Middle frontal gyrus (tissue), 1 donor: ENCODE measurements around the gene EAF1.
A peak's percentile ranks its signal among the peaks of the same experiment; 100 is the strongest.
"Not testable (repeated sequence)": the region's sequence is repeated elsewhere in the genome, so short reads cannot be mapped to it uniquely, and the experiment has no call there.

Experiments
- DNase-seq: peaks from one replicate; pipeline ENCODE4 v3.0.0-alpha.2; 2015; ENCODE audit warnings: low spot score; ENCODE audit errors: extremely low spot score

EAF1 gene

DNA sequence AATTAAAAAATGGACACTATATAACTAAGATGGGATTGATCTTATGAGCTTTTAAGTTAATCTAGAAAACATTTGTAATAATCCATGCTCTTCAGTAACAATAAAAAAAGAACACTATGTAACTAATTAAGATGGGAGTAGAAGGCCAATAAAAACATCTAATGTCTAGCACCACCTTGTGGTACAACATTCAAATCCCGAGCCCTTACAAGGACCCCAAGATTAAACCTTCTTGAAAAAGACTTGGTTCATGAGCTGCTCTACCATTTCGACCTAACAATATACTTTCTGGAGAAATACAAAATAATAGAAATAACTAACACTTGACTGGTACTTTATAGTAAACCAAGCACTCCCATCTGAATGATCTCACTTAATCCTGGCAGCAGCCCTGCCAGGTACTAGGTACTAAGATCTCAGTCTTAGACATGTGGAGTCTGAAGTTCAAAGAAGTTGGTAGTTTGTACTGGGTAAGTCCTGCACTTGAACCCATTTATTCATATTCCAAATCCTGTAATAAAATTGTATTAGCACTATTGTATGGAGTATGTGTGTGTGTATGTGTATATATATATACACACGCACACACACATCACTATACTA lies 21.8 kb upstream of the EAF1 start:
- DNase-seq: peak; percentile 14

DNA sequence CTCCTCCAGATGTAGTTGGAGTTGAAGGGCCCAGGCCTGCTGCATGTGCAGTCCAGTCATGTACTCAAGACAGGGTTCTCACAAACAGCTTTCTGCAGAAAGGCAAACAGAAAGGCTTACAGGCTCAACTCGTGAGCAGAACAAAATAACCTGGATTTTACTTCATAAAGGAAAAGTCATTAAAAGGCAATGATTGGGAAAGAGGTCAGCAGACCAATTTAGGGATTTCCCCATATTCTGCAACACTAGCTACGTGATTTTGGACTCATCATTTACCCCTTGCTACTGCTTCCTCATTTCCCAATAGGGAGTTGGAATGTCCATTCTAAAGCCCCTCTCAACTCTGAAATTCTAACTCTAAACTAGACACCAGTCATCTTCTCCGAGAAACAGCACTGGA lies 18.2 kb upstream of the EAF1 start:
- no peak for DNase-seq

DNA sequence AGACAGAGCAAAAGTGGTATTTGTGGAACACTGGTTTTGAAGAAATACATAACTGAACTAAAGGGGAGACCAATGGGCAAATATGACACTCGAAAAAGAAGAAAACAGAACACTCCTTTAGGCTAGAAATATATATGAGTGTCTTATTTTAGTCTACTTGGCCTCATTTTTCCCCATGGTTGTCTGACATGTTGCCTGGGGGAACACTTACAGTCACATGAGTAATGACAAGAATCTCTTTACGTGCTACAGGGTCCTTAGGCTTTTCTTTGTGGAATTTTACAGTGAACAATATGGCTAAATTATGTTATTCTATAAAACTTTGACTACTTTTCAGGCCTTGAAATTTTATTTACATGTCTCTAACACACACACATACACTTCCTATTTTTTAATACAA lies 17.6 kb upstream of the EAF1 start:
- DNase-seq: no peak

- DNase-seq: not testable (repeated sequence)
These were observed 16.4 kb upstream of the EAF1 start for GRCh38 chr3:15410966-15411365.

- DNase-seq: no peak
These were observed 6.5 kb upstream of the EAF1 start for GRCh38 chr3:15420871-15421270.

DNA sequence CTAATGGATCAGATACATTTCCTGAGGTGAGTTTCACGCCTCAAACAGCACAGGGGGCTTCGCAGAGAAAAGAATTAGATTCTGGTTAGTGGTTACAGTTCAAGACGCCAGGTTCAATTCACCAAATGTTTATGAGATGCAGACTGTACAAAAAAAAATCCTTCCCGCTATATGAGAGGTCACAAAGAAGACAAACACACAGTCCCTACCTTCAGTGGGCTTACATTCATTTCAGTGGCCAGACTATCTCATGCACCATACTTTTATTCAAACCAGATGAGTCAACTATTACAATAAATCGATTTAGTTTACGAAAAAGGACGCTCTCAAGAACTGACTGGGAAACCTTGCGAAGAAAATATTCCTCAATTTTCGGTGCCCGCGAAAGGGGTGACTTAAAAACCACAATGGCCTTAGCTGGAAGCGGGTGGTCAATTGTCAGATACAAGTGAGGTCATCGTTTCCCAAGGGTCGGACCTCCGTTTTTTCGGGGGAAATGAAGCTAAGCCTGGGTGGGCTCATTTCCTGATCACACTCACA lies 749 bp upstream of the EAF1 start:
- DNase-seq: no peak

DNA sequence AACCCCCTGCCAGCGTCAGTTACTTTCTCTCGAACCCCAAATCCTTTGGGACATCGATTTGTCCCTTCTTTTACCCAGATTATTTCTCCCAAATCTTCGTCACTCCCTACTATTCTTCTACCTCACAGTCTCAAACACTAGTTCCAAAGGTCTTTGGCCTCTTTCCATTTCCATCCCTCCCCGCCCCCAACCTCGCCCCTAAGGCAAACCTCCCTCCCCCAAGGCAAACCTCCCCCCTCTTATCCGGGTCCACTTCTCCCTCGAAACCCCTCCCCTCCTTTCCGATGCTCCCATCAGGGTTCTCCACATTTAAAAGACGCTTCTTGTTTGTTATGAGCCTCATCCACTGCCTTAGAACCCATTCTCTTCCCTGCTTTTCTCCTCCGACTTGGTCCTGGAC lies 583 bp downstream of the EAF1 start:
- DNase-seq: no peak

DNA sequence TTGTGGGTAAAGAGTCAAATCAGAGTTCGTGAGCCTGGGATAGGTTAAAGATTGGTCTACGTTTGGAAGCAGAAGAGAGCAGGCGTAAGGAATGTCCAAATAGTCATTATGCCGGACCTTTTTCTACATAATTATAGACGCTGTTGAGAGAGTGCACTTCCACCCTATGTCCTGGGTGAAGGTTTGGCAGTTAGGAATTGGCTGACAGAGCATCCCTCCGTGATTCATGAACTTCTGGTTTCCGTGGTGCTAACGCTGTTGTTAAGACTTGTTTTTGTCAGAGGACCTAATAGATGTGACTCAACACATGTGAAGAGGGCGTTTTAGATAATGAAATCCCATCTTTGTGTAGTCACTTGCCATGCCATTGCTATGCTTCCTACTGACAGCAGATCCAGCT lies 1.1 kb downstream of the EAF1 start:
- DNase-seq: no peak

DNA sequence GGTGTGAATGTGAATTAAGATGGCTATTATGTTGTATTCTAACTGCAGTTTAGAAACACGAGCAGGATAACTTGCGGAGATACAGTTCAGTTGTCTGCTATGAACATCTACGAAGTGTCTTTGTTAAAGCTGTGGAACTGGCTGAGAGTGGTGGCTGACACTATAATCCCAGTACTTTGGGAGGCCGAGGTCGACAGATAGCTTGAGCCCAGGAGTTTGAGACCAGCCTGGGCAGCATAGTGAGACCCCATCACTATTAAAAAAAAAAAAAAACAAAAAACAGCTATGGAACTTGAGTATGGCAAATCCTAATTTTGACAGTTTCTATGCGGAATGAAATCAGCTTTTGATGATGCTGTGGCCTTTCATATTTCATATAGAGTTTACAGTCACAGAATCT lies 1.7 kb downstream of the EAF1 start:
- no peak for DNase-seq

DNA sequence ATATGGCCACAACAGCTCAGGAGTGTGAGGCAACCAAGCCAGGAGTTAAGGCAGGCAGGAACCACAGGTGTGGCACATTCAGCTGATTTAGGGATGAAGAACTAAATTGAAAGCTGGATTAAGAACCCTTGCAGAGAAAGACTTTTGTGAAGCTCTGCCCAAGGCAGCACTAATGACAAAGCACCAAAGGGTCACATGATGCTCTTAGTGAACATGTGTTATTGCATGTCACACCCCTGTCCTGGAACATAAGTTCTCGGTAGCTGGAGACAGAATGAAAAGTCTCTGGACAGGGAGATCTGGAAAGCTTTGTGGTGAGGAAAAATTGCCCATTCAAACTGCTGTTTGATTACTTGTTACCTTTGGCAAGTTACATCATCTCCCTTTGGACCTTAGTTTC lies 3.2 kb downstream of the EAF1 start:
- no peak for DNase-seq

GRCh38 chr3:15431256-15431837 lies 3.9 kb downstream of the EAF1 start:
- DNase-seq: no peak

- no peak for DNase-seq
These were observed 6.1 kb downstream of the EAF1 start for GRCh38 chr3:15433531-15433930.

DNA sequence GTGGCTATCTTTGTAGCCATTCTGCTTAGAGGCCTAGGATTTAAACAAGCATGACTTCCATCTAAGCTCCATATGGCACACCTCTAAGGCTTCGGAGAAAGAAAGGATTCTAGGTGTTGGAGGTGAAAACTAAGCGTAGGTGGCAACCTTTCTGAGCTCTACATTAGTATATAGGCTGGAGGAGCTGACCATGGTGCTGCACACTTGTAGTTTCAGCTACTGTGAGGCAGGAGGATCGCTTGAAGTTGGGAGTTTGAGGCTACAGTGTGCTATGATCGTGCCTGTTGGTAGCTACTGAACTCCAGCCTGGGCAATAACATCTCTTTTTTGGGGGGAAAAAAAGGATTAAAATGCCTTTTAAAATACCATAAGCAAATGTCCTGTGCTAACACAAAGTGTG lies 7.4 kb downstream of the EAF1 start:
- DNase-seq: no peak

DNA sequence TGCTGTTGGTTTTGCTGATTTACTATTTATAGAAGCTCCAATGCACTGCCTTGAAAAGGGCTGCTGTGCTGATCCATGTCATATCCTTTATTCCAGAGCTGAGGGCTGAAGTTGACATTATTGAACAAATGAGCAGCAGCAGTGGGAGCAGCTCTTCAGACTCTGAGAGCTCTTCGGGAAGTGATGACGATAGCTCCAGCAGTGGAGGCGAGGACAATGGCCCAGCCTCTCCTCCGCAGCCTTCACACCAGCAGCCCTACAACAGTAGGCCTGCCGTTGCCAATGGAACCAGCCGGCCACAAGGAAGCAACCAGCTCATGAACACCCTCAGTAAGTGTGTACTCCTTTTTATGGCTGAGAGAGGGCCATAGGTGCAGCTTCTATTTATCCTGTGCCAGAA lies 8.8 kb downstream of the EAF1 start:
- peak; percentile 47 for DNase-seq

- DNase-seq: no peak
These were observed 11.6 kb downstream of the EAF1 start for GRCh38 chr3:15438983-15439382.

GRCh38 chr3:15439476-15439875 lies 12.1 kb downstream of the EAF1 start:
- no peak for DNase-seq

DNA sequence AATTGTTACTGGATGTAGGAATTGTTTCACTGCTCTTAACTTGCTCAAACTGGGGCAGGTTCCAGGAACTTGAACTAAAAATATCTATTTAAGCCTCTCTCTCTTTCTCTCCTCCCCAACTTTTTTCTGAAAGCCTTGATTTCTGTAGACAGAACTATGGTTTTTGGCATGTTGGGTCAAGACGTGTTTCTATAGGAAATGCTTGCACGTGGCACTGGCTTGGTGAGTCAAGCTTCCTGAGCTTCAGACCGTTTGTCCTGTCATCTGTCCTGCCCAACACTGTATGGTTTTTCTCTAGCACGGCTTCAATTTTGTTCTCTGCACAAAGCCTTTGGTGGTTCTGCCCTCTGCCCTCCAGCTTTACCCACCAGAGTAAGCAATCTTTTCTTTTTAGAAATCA lies 13.5 kb downstream of the EAF1 start:
- DNase-seq: peak; percentile 13

DNA sequence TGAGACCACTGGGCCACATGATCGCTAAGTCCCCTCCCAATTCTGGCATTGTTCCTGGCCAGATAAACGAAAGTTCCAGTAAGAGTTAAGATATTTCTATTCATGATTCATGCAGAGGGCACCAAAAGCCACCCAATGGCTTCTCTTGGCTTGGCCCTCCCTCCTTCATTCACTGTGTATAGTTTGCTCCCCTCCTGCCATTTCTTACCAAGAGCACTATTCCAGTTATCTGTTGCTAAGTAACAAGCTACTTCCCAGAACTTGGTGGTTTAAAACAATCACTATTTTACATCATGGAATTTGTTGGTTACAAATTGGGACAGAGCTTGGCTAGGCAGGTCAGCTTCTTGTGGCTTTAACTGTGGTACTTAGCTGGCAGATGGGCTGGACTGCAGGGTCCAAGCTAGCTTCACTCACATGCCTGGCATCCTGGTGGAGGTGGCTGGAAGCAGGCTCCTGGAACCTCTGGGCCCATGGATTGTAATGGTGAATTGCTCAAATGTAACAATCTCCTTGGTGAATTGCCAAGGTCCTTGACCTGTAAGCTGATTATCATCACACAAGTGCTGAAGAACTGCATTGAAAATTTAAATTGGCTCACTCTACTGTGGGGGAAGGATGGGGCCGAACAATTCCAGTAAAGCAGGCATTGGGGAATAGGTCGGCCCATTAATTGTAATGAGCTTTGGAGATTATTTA lies 16.6 kb downstream of the EAF1 start:
- no peak for DNase-seq

DNA sequence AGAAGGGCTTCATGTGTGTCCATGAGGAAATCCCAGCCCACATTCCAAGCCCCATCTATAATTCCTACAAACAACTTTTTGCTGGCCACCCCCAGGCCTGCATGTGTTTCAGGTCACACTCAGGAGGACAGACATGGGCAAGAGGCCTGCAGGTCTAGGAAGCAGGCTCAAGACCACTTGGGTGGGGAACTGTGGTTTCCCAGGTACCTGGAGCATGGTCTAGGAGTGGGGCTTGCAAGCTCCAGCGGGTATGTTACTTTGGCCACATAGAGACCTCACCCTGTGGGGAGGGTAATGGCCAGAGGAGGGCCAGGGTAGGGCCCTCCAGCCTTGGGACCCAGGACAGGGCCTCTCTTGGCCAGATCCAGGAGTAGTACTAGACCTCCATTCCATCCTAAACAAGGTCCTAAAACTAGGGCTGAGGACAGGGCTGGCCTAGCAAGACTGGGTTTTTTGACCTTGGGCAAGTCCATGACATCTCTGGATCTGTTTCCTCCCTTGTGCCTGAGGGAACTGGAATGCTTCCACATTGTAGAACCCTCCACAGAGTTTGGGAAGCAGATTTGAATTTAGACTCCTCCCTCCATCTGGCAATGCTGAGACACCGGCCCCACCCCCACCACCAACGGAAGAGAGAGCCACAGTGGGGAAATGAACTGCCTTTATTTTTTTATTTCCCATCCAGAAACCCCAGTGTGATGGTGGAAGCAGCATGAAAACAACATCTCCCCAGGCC lies 22.3 kb downstream of the EAF1 start:
- DNase-seq: no peak

DNA sequence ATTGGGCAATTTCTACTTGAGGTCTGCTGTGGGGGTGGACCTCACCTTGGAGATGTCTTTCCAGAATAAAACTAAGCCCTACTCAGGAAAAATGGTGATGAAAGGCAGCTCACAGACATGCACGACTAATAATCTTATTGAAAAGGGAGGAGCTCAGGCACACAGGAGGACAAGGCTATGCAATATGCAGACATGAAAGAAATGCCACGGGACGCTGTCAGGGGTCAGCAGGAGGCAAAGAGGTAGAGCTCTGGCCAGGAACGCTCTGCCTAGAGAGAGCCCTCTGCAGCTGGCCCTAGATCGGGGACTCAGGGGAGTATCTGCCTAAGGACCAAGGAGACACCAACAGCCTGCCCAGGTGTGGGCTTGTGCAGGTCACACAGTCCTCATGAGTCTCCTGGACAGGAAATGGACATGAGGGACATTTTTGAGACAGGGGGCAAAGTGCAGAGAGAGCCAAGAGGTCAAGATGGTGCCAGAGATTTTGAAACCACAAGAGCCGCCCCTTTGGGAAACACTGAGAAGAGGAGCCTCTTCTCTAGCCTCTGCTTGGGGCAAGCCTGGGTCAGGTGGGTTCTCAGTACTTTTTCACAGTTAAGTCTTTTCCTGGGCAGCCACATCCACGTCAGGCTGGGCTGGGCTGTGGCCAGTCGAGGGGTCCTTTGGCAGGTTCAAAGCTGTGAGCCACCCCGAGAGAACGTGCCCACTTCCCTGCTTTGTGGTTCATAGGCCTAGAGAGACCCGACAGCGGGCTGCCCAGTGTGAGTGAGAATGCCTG lies 23.2 kb downstream of the EAF1 start:
- no peak for DNase-seq
